ACC112 (cell line): Measurements from ENCODE around the gene TAPT1.

ENCODE experiments used
- H2AFZ ChIP-seq: fragments of 200-600 bp; sonication (generic); one replicate; pipeline ENCODE4 v1.6.0; 2017; ENCODE audit warnings: antibody characterized with exemption, low read length; ENCODE audit not compliant: unreplicated experiment
- H3K27ac ChIP-seq: fragments of 200-600 bp; sonication (generic); 2 replicates; pipeline ENCODE4 v1.5.1; 2014; ENCODE audit warnings: low read depth, mild to moderate bottlenecking, antibody characterized with exemption, low read length, moderate library complexity
- H3K27me3 ChIP-seq: fragments of 200-600 bp; sonication (generic); 2 replicates; pipeline ENCODE4 v1.6.1; 2014; ENCODE audit warnings: mild to moderate bottlenecking, antibody characterized with exemption, low read length, moderate library complexity, mixed read lengths; ENCODE audit not compliant: insufficient read depth
- H3K36me3 ChIP-seq: fragments of 200-600 bp; sonication (generic); 2 replicates; pipeline ENCODE4 v1.6.1; 2016; ENCODE audit warnings: mild to moderate bottlenecking, antibody characterized with exemption, low read length, moderate library complexity, mixed read lengths; ENCODE audit not compliant: insufficient read depth
- H3K4me1 ChIP-seq: fragments of 200-600 bp; sonication (generic); one replicate; pipeline ENCODE4 v1.6.1; 2016; ENCODE audit warnings: low read length, mixed read lengths; ENCODE audit not compliant: insufficient read depth, unreplicated experiment, control insufficient read depth
- H3K4me3 ChIP-seq: fragments of 200-600 bp; sonication (generic); 2 replicates; pipeline ENCODE4 v1.5.1; 2014; ENCODE audit warnings: mild to moderate bottlenecking, low read depth, low read length
- H3K79me2 ChIP-seq: fragments of 200-600 bp; sonication (generic); one replicate; pipeline ENCODE4 v1.6.0; 2016; ENCODE audit warnings: low read length; ENCODE audit not compliant: control insufficient read depth, unreplicated experiment, insufficient read depth

The TAPT1 gene

DNA sequence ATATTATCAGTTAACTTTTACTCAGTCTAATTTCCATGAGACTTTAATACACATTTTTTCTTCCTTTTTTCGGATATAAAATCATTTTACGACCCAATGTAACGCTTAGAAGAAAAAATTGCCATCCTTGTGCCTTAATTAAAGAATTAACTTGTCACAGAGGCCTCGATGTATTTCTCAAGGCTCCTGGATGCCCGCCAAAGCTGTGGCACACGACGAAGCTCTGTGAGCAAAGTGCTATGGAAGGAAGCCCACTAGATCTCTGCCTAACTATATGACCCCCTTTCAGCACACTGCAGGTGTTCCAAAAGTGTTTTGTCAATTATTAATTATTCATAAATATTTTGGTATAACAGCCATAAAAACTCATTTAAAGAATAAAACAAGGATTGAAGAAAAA lies 54.4 kb downstream of the TAPT1 start:
- H3K4me1 ChIP-seq = no peaks in the 10 kb centered on the region
- no peak overlapping the region for H3K27ac ChIP-seq

DNA sequence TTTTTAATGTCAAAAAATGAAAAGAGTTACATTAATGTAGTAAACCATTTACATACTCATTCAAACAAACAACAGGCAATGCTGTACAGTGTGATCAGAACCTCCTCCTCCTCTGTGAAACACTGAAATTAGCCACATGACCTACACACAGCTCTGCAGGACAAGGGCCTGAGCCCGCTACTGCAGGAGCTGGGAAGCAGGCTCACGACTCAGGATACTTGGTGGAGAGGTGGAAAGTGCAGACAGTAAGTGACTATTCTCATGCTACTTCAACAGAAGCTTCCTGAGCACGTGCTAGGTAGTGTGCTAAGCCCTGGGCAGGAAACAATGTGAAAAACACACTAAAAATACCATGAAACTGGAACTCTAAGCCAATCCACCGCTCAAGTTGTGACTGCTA lies 56.8 kb downstream of the TAPT1 start:
- no peak overlapping the region for H3K4me3 ChIP-seq
- no peaks in the 10 kb centered on the region for H3K27me3 ChIP-seq
- no peaks in the 10 kb centered on the region for H3K4me1 ChIP-seq
- H3K36me3 ChIP-seq = peaks cover 4% of the 10 kb centered on the region
- H3K79me2 ChIP-seq = no peaks in the 10 kb centered on the region
- H3K27ac ChIP-seq = no peak overlapping the region
- H2AFZ ChIP-seq = no peak overlapping the region

More for the DNA sequence above, 54.4 kb downstream of the TAPT1 start:
- no peaks in the 10 kb centered on the region for H3K27me3 ChIP-seq
- no peak overlapping the region for H2AFZ ChIP-seq
- H3K79me2 ChIP-seq = no peaks in the 10 kb centered on the region
- no peaks in the 10 kb centered on the region; the same call in none of the 2 replicates for H3K36me3 ChIP-seq
- H3K4me3 ChIP-seq = no peak overlapping the region

DNA sequence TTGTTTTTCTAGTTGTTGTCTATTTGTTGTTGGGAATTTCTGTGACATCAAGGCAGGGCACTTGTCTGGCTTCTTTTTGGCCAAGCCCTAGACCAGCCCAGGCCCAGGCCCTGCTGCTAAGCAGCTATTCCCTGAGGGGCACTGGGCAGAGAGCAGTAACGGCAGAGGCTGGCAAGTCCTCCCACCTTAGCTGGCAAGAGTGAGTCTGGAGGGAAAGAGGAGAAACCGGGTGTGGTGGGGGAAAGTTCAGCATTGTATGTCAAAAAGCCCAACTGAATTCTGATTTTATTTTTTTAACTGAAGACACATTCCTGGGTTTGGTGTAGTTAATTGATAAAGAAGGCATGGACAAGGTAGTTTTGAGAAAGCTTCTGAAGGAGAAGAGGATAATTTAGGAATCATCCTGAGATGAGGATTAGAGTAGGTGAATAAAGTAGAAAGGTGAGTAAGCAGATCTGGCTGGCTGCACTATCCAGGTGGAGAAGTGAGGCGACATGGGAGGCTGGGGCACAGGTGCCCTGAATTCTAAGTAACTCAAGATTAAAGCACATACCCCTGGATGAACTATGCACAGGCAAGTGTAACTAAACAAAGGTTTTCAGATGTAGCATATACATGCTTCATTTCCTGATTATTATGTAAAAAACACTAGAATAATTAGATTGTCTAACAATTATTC lies 57.4 kb downstream of the TAPT1 start:
- H3K27ac ChIP-seq = no peak overlapping the region
- H3K4me1 ChIP-seq = no peaks in the 10 kb centered on the region
- peaks cover 4% of the 10 kb centered on the region for H3K36me3 ChIP-seq
- H3K4me3 ChIP-seq = no peak overlapping the region
- no peaks in the 10 kb centered on the region for H3K79me2 ChIP-seq
- no peaks in the 10 kb centered on the region for H3K27me3 ChIP-seq
- H2AFZ ChIP-seq = no peak overlapping the region

DNA sequence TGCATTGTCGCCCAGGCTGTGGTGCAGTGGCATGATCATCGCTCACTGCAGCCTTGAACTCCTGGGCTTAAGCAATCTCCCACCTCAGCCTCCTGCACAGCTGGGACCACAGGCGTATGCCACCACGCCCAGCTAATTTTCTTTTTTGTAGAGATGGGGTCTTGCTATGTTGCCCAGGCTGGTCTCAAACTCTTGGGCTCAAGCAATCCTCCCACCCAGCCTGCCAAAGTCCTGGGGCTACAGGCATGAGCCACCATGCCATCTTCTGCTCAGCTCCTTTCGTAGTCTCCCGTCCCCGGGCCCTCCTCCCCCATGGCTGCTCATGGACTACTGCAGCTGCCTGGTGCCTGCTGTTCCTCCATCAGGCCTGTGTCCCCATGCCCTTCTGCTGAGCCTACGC lies 58.1 kb downstream of the TAPT1 start:
- Histone ChIP-seq H3K27ac (no peak overlapping the region), H2AFZ (no peak overlapping the region), H3K27me3 (no peaks in the 10 kb centered on the region), H3K4me3 (no peak overlapping the region), H3K4me1 (no peaks in the 10 kb centered on the region), H3K79me2 (no peaks in the 10 kb centered on the region), H3K36me3 (peaks cover 4% of the 10 kb centered on the region; the same call in 1 of the 2 replicates)

DNA sequence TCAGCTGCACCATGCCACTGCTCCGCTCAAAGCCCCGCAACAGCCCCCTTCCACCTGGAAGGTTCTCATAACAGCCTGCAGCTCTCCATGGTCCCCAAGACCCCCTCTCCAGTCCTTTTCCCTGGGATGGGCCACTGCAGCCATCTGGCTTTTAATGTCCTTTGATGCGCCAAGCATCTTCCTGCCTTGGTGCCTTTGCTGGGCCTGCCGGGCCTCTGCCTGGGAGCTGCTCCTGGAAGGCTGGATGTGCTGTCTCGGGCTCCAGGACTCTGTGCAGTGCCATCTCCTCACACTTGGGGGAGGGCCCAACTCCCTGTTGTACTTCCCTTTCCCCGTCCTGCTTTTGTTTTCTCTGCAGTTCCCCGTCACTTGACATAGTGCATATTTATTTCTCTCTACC lies 60.3 kb downstream of the TAPT1 start:
- H3K27me3 ChIP-seq = no peaks in the 10 kb centered on the region
- no peak overlapping the region for H3K4me3 ChIP-seq
- peaks cover 4% of the 10 kb centered on the region; the same call in 1 of the 2 replicates for H3K36me3 ChIP-seq
- no peak overlapping the region for H3K27ac ChIP-seq
- no peak overlapping the region for H2AFZ ChIP-seq
- no peaks in the 10 kb centered on the region for H3K4me1 ChIP-seq
- H3K79me2 ChIP-seq = no peaks in the 10 kb centered on the region

DNA sequence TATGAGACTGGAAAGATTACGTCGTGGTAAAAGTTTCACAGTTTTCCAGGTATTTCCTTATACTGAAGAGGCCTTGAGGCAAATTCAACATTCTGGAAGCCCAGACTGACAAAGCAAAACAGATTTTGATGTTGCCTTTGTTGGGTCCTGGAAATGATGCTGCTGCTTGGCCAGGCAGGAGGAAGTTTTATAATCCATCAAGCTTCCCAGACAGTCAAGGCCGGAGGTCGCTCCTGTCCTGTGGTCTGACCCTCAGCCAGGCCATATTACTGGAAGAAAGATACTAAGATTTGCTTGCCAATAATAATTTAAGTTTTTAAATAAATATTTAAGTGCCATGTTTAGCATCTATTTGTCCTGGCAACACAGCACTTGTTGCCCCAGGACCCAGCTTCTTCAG lies 63.4 kb downstream of the TAPT1 start:
- Histone ChIP-seq H3K4me1 (no peaks in the 10 kb centered on the region), H3K27me3 (no peaks in the 10 kb centered on the region), H3K79me2 (no peaks in the 10 kb centered on the region), H3K36me3 (peaks cover 4% of the 10 kb centered on the region; the same call in 1 of the 2 replicates), H2AFZ (no peak overlapping the region), H3K27ac (no peak overlapping the region), H3K4me3 (no peak overlapping the region)

DNA sequence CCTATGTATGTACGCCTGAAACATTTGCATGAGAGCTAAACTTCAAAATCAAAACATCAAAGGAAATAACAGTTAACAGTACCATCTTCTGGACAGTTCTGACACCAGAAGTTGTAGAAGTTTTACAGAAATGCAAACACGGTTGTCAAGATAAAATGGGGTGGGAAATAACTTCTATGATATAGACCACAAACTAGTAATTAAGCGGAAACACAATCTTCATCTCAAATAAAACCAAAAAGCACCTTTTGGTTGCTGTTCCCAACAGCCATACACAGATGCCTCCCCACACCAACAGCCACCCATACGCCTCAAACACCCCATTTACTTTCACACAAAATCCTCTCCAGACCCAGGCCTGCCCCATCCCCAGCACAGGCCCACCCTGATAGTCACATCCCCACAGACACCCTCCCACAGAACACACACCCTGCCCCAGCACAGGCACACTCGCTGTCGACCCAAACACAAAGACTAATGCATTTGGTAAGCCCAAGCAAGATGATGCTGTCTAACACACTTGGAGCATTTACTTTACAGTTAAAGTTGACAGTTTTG lies 64.3 kb downstream of the TAPT1 start:
- H2AFZ ChIP-seq = no peak overlapping the region
- H3K27me3 ChIP-seq = no peaks in the 10 kb centered on the region
- H3K27ac ChIP-seq = no peak overlapping the region
- no peaks in the 10 kb centered on the region for H3K4me1 ChIP-seq
- H3K4me3 ChIP-seq = no peak overlapping the region
- no peaks in the 10 kb centered on the region for H3K79me2 ChIP-seq
- peaks cover 4% of the 10 kb centered on the region; the same call in 1 of the 2 replicates for H3K36me3 ChIP-seq

DNA sequence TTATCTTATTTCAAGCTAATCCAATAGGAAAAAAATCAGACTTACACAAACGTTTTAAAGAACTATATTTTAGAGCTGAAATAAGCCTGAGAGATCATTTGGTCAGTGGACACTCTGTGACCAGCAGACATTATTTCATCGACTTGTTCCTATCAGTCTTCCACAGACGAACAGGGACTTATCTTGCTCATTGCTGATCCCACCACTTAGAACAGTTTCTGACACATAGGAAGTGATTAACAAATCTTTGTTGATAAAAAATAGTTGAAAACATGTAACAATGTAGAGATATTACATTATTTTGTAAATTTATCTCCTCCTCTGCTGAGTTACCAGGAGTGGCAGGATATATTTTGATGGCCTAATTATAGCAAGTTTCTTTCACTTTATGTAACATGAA lies 65.8 kb downstream of the TAPT1 start:
- H3K27ac ChIP-seq = no peak overlapping the region
- H2AFZ ChIP-seq = no peak overlapping the region
- no peaks in the 10 kb centered on the region; the same call in 1 of the 2 replicates for H3K36me3 ChIP-seq
- no peaks in the 10 kb centered on the region for H3K4me1 ChIP-seq
- no peak overlapping the region for H3K4me3 ChIP-seq
- no peaks in the 10 kb centered on the region for H3K27me3 ChIP-seq
- no peaks in the 10 kb centered on the region for H3K79me2 ChIP-seq

DNA sequence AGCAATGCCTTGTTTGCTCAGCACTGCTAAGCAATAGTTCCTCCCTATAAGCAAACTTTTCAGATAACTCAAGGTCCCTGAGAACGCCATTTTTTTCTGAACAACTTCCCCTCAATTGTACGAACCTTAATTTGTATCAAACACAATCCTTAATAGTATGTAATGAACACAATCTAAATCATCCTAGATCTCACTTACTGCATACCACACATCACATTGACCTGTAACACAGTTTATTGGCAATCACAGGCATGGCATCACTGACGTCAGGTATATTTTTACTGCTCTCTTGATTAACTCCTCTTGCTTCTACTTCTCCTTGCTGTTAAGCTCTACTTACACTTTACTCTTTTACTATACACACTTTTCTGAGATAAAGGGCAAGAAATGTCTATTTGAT lies 67.0 kb downstream of the TAPT1 start:
- Histone ChIP-seq H2AFZ (no peak overlapping the region), H3K79me2 (no peaks in the 10 kb centered on the region), H3K4me3 (no peak overlapping the region), H3K4me1 (no peaks in the 10 kb centered on the region), H3K27ac (no peak overlapping the region), H3K27me3 (no peaks in the 10 kb centered on the region), H3K36me3 (no peaks in the 10 kb centered on the region; the same call in 1 of the 2 replicates)

DNA sequence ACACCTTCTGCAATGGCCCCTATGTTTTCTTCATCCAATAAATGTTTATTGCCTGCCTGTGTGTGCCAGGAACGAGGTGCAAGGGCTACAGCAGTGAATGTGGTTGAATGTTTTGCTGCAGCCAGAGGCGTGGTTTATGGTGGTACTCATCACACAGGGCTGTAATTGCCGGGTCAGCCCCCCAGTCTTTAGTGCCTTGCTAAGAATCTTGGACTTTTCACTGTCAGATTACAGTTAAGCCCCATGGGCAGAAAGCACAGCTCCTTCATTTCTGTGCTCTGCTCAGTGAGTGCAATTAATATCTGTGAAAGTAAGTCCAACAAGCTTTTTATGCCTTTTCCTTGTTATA lies 67.8 kb downstream of the TAPT1 start:
- Histone ChIP-seq H3K27me3 (no peaks in the 10 kb centered on the region), H3K27ac (no peak overlapping the region), H2AFZ (no peak overlapping the region), H3K4me1 (no peaks in the 10 kb centered on the region), H3K36me3 (no peaks in the 10 kb centered on the region), H3K4me3 (no peak overlapping the region), H3K79me2 (no peaks in the 10 kb centered on the region)
